Transverse colon (tissue), 4 donors: ENCODE results near the gene PDZRN3. TPM values are rescaled to one million over a fixed set of nuclear protein-coding genes. Genes with fewer than 3 reads are reported as not detected.

Experiments
- DNase-seq: peaks from one replicate; pipeline ENCODE4 v3.0.0-alpha.2; 2019
- H3K27ac ChIP-seq, 4 donors: fragments of 200-600 bp; sonication (generic); 2 replicates each; pipeline ENCODE4 v1.5.1; 2016 to 2018; ENCODE audit warnings: inconsistent platforms in 4 of 4
- H3K27me3 ChIP-seq: fragments of 200-600 bp; sonication (generic); 2 replicates; pipeline ENCODE4 v1.5.1; 2017; ENCODE audit warnings: inconsistent platforms
- H3K36me3 ChIP-seq, 4 donors: fragments of 200-600 bp; sonication (generic); 2 replicates each; pipeline ENCODE4 v1.5.1; 2017 to 2019; ENCODE audit warnings: inconsistent platforms in 4 of 4
- H3K4me1 ChIP-seq, 4 donors: fragments of 200-600 bp; sonication (generic); 2 replicates each; pipeline ENCODE4 v1.5.1; 2017 to 2020; ENCODE audit warnings: inconsistent platforms in 4 of 4
- H3K4me3 ChIP-seq, 4 donors: fragments of 200-600 bp; sonication (generic); 1 replicate in 1 of 4; 2 replicates in 3 of 4; pipeline versions ENCODE4 v1.5.1 to v1.6.1; 2017 to 2019; ENCODE audit warnings: inconsistent platforms in 4 of 4
- H3K9me3 ChIP-seq, 2 donors: fragments of 200-600 bp; sonication (generic); 2 replicates each; pipeline ENCODE4 v1.5.1; 2017 to 2019; ENCODE audit warnings: inconsistent platforms in 2 of 2
- CTCF ChIP-seq, 5 experiments: fragments of 200-600 bp in 3 of 5; fragments of 450-650 bp in 2 of 5; sonication (generic) in 3 of 5; IDR thresholded peaks; 1 replicate in 2 of 5; 2 replicates in 3 of 5; pipeline ENCODE4 v1.5.1; 2016 to 2017; ENCODE audit warnings: antibody characterized with exemption in 5 of 5, inconsistent platforms in 3 of 5, mild to moderate bottlenecking in 2 of 5, moderate library complexity in 1 of 5
- EP300 ChIP-seq: sonication (generic); formaldehyde crosslinking; IDR thresholded peaks from one replicate; pipeline ENCODE4 v1.6.1; 2017; ENCODE audit warnings: antibody characterized with exemption, low read depth
- POLR2A ChIP-seq: fragments of 450-650 bp; IDR thresholded peaks from one replicate; pipeline ENCODE4 v1.6.1; 2016; ENCODE audit warnings: antibody characterized with exemption, mild to moderate bottlenecking, moderate library complexity
- POLR2AphosphoS5 ChIP-seq, 3 donors: sonication (generic); formaldehyde crosslinking; IDR thresholded peaks; one replicate each; pipeline ENCODE4 v1.6.1; 2016; ENCODE audit warnings: antibody characterized with exemption in 3 of 3
- WGBS, 2 donors: methylation state at CpG; one replicate each; pipeline ENCODE4 v1.1.5; 2018; ENCODE audit warnings: low coverage in 1 of 2; 5-methylcytosine and 5-hydroxymethylcytosine counted together
- in situ Hi-C, 4 donors: fragments of 200-750 bp; cut with MboI; loops; one replicate each; pipeline versions ENCODE4 v1.15.0 to v1.15.1; 2017; ENCODE audit warnings: low sequenced_read_pairs in 3 of 4, low pct_ligation_motif_present in 1 of 4, low pct_unique_long_range_greater_than_20kb in 1 of 4
- intact Hi-C: fragments of 100-400 bp; cut with DNase I; formaldehyde crosslinking; loops from one replicate; pipeline ENCODE4 v1.15.1; 2023; ENCODE audit warnings: low total_unique reads
- total RNA-seq, 4 donors: library from RNA; depleted of rRNA; stranded (reverse); fragments of >200 nt; gene quantifications; one replicate each; pipeline ENCODE4 v1.1.0, GENCODE V29; 2016

PDZRN3 gene
- total RNA-seq, 4 donors from 2014 or later, result 31.9 to 191 (median 75.3) TPM

GRCh38 chr3:73447111-73447510 lies 177.6 kb downstream of the PDZRN3 start:
- no peak overlapping the region for H3K27ac ChIP-seq
- 52 to 60% methylated on average over 3 to 6 of the region's 6 CpGs for WGBS, 2 donors
- no peak overlapping the region for H3K4me3 ChIP-seq
- H3K9me3 ChIP-seq, result no peaks in the 10 kb centered on the region
- no peaks in the 10 kb centered on the region for H3K36me3 ChIP-seq
- H3K4me1 ChIP-seq, result peaks cover 0 to 12% (median 2%) of the 10 kb centered on the region in 4 donors
- no peak for TF ChIP-seq POLR2A
- no peak for TF ChIP-seq EP300
- no peak for TF ChIP-seq CTCF (IDR thresholded peaks at IDR 0.05)
- no peak for TF ChIP-seq POLR2AphosphoS5 (IDR thresholded peaks at IDR 0.05)
- H3K27me3 ChIP-seq, result no peaks in the 10 kb centered on the region
- intact Hi-C loops, result no loop called here
- in situ Hi-C loops, result loop anchor here in 1 of 4 donors (25.0 kb wide), 1 partner anchor 335 kb away; no protein-coding TSS in a partner anchor
- DNase-seq, result no peak

DNA sequence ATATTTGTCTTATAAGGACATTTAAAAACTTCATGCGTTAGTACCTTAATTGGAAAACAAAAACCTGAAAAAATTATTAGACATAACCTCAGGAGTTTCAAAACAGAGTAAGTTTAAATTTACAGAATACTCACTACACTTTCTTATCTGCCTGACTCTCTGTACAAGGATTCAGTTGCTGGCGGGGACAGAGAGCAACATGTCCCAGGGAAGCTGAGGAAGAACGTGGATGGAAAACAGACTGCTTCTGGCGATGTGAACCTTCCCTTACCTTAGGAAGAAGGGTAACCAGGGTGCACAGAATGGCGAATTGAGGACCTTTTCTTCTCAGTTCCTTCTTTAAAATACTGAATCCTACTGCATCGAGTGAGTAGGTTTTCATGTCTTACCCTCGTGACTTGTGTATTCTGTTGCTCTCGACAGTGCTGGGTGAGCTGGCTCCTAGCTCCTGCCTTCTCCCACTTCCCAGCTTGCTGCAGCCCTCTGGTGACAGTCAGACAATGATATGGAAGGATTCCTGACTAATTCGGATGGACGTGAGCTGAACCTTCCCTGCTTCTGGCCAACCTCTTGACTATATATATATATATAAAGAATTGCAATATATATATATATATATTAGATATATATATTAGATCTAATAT lies 178.2 kb downstream of the PDZRN3 start:
- no peak for DNase-seq
- no peak overlapping the region for H3K27ac ChIP-seq
- no peak overlapping the region for H3K4me3 ChIP-seq
- in situ Hi-C loops, result loop anchor here in 1 of 4 donors (25.0 kb wide), 1 partner anchor 334 kb away; no protein-coding TSS in a partner anchor
- peaks cover 0 to 11% (median 2%) of the 10 kb centered on the region in 4 donors for H3K4me1 ChIP-seq
- H3K27me3 ChIP-seq, result no peaks in the 10 kb centered on the region
- 76 to 84% methylated on average over 10 of the region's 10 CpGs for WGBS, 2 donors
- TF ChIP-seq POLR2AphosphoS5 (IDR thresholded peaks at IDR 0.05) (no peak), EP300 (no peak), CTCF (IDR thresholded peaks at IDR 0.05) (no peak), POLR2A (no peak)
- intact Hi-C loops, result no loop called here
- no peaks in the 10 kb centered on the region for H3K36me3 ChIP-seq
- H3K9me3 ChIP-seq, result no peaks in the 10 kb centered on the region

DNA sequence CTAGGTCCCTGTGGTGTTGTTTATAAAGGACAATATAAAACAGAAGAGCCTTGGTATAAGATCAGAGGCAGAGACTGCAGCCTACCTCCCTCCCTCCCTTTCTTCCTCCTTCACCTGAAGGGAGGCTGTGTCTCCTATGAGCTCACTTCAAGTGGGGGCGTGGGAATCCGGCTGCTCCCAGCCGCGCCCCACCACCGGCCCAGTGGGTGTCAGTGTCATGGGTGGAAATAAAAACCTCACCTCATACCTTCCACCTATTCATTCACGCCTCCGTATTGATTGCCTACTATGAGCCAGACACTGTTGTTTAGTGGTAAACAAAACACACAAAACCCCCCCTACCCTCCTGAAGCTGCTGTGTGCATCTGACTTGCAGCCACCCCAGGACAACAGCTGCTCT lies 181.9 kb downstream of the PDZRN3 start:
- H3K27me3 ChIP-seq, result no peaks in the 10 kb centered on the region
- no peak overlapping the region for H3K4me3 ChIP-seq
- no peaks in the 10 kb centered on the region for H3K36me3 ChIP-seq
- in situ Hi-C loops, result loop anchor here in 1 of 4 donors (25.0 kb wide), 1 partner anchor 331 kb away; no protein-coding TSS in a partner anchor
- no peak for TF ChIP-seq POLR2AphosphoS5 (IDR thresholded peaks at IDR 0.05)
- no peak for TF ChIP-seq EP300
- TF ChIP-seq CTCF (IDR thresholded peaks at IDR 0.05), result no peak
- no peak for TF ChIP-seq POLR2A
- DNase-seq, result no peak
- 95% methylated on average over 7 of the region's 7 CpGs; no CpG with 5 or more reads in 1 of the 2 donors for WGBS, 2 donors
- H3K27ac ChIP-seq, result no peak overlapping the region
- no peaks in the 10 kb centered on the region for H3K9me3 ChIP-seq
- peaks cover 0 to 9% (median 4%) of the 10 kb centered on the region in 4 donors for H3K4me1 ChIP-seq
- intact Hi-C loops, result no loop called here

GRCh38 chr3:73442152-73442551 lies 182.6 kb downstream of the PDZRN3 start:
- in situ Hi-C loops, result loop anchor here in 1 of 4 donors (25.0 kb wide), 1 partner anchor 330 kb away; no protein-coding TSS in a partner anchor
- 87 to 100% methylated on average over 4 to 6 of the region's 6 CpGs for WGBS, 2 donors

More at GRCh38 chr3:73442152-73442551, 182.6 kb downstream of the PDZRN3 start:
- Histone ChIP-seq H3K36me3 (no peaks in the 10 kb centered on the region), H3K9me3 (no peaks in the 10 kb centered on the region), H3K27ac (no peak overlapping the region), H3K4me3 (no peak overlapping the region), H3K27me3 (no peaks in the 10 kb centered on the region), H3K4me1 (peaks cover 2 to 9% (median 7%) of the 10 kb centered on the region in 4 donors)
- intact Hi-C loops, result no loop called here
- TF ChIP-seq POLR2A (no peak), POLR2AphosphoS5 (IDR thresholded peaks at IDR 0.05) (no peak), EP300 (no peak), CTCF (IDR thresholded peaks at IDR 0.05) (no peak)
- DNase-seq, result no peak
